Loucy (cell line): ENCODE results near the gene AHDC1.

Experiments used
- H2AFZ ChIP-seq: fragments of 200-600 bp; sonication (generic); 2 replicates; pipeline ENCODE4 v1.6.0; 2016; ENCODE audit warnings: antibody characterized with exemption, mild to moderate bottlenecking, low read length, moderate library complexity
- H3F3A ChIP-seq: fragments of 200-600 bp; 2 replicates; pipeline ENCODE4 v1.6.0; 2016; ENCODE audit warnings: antibody characterized with exemption, low read depth, mild to moderate bottlenecking
- H3K27me3 ChIP-seq: fragments of 200-600 bp; sonication (generic); 2 replicates; pipeline ENCODE4 v1.6.1; 2014; ENCODE audit warnings: low read length, mild to moderate bottlenecking; ENCODE audit not compliant: insufficient read depth, poor library complexity, severe bottlenecking
- H3K36me3 ChIP-seq: fragments of 200-600 bp; sonication (generic); 2 replicates; pipeline ENCODE4 v1.6.1; 2016; ENCODE audit warnings: low read length; ENCODE audit not compliant: insufficient read depth
- H3K4me1 ChIP-seq: fragments of 200-600 bp; sonication (generic); 2 replicates; pipeline ENCODE4 v1.5.1; 2014; ENCODE audit warnings: low read length, mild to moderate bottlenecking; ENCODE audit not compliant: insufficient read depth, poor library complexity, severe bottlenecking
- H3K4me2 ChIP-seq: fragments of 200-600 bp; sonication (generic); 2 replicates; pipeline ENCODE4 v1.6.0; 2014; ENCODE audit warnings: antibody characterized with exemption, low read length, low read depth, mild to moderate bottlenecking; ENCODE audit not compliant: poor library complexity, severe bottlenecking
- H3K4me3 ChIP-seq: fragments of 200-600 bp; sonication (generic); 2 replicates; pipeline ENCODE4 v1.5.1; 2014; ENCODE audit warnings: low read length, mild to moderate bottlenecking, mixed read lengths; ENCODE audit not compliant: poor library complexity, severe bottlenecking
- H3K79me2 ChIP-seq: fragments of 200-600 bp; sonication (generic); 2 replicates; pipeline ENCODE4 v1.6.1; 2014; ENCODE audit warnings: low read length; ENCODE audit not compliant: insufficient read depth
- H3K9ac ChIP-seq: fragments of 200-600 bp; sonication (generic); 2 replicates; pipeline ENCODE4 v1.6.0; 2014; ENCODE audit warnings: mild to moderate bottlenecking, low read depth, low read length, moderate library complexity; ENCODE audit not compliant: poor library complexity, severe bottlenecking
- H3K9me2 ChIP-seq: fragments of 200-600 bp; sonication (generic); replicated peaks from 2 replicates; pipeline ENCODE4 v1.6.1; 2016; ENCODE audit warnings: low read depth, low read length, mixed read lengths
- H3K9me3 ChIP-seq: fragments of 200-600 bp; sonication (generic); 2 replicates; pipeline ENCODE4 v1.6.1; 2014; ENCODE audit warnings: mild to moderate bottlenecking, antibody characterized with exemption, low read length, low read depth; ENCODE audit not compliant: insufficient read depth
- H4K20me1 ChIP-seq: fragments of 200-600 bp; sonication (generic); 2 replicates; pipeline ENCODE4 v1.6.0; 2014; ENCODE audit warnings: antibody characterized with exemption, low read length, mild to moderate bottlenecking; ENCODE audit not compliant: insufficient read depth, poor library complexity, severe bottlenecking
- CTCF ChIP-seq: fragments of 200-600 bp; sonication (generic); conservative IDR thresholded peaks from 2 replicates; pipeline ENCODE4 v1.5.1; 2014; ENCODE audit warnings: mild to moderate bottlenecking, antibody characterized with exemption, low read length
- EZH2phosphoT487 ChIP-seq: fragments of 200-600 bp; IDR thresholded peaks from 2 replicates; pipeline ENCODE4 v1.6.1; 2018; ENCODE audit warnings: antibody characterized with exemption, mild to moderate bottlenecking, moderate library complexity, borderline replicate concordance

The AHDC1 gene

GRCh38 chr1:27626031-27626935, 22.3 kb upstream of the AHDC1 start:
- Histone ChIP-seq H3K9me2 (no peaks in the 10 kb centered on the region), H3K4me2 (no peak overlapping the region), H3K27me3 (no peaks in the 10 kb centered on the region), H2AFZ (no peak overlapping the region), H4K20me1 (no peaks in the 10 kb centered on the region), H3K4me1 (peaks cover 73% of the 10 kb centered on the region), H3K79me2 (no peaks in the 10 kb centered on the region), H3K36me3 (no peaks in the 10 kb centered on the region), H3F3A (no peaks in the 10 kb centered on the region), H3K4me3 (no peak overlapping the region), H3K9ac (peak overlapping the region; percentile 38), H3K9me3 (no peaks in the 10 kb centered on the region)
- TF ChIP-seq CTCF (no peak), EZH2phosphoT487 (no peak)

- Histone ChIP-seq H3K9me2 (no peaks in the 10 kb centered on the region), H3K4me3 (peak overlapping the region; percentile 33), H2AFZ (peak overlapping the region; percentile 54; the same call in 1 of the 2 replicates), H3K36me3 (no peaks in the 10 kb centered on the region), H4K20me1 (no peaks in the 10 kb centered on the region), H3K9ac (peak overlapping the region; percentile 59), H3F3A (no peaks in the 10 kb centered on the region), H3K79me2 (no peaks in the 10 kb centered on the region), H3K27me3 (no peaks in the 10 kb centered on the region), H3K9me3 (no peaks in the 10 kb centered on the region), H3K4me1 (peaks cover 64% of the 10 kb centered on the region), H3K4me2 (peak overlapping the region; percentile 65)
- TF ChIP-seq EZH2phosphoT487 (no peak), CTCF (no peak)
Measured at GRCh38 chr1:27624467-27625178, 20.7 kb upstream of the AHDC1 start.

GRCh38 chr1:27623327-27624212, 19.6 kb upstream of the AHDC1 start:
- H3K4me1 ChIP-seq, result peaks cover 61% of the 10 kb centered on the region
- no peak overlapping the region for H2AFZ ChIP-seq
- peak overlapping the region; percentile 59 for H3K9ac ChIP-seq
- H3K79me2 ChIP-seq, result no peaks in the 10 kb centered on the region
- no peaks in the 10 kb centered on the region for H3K36me3 ChIP-seq
- no peaks in the 10 kb centered on the region for H3K9me2 ChIP-seq
- H3K4me2 ChIP-seq, result peak overlapping the region; percentile 65
- no peak for TF ChIP-seq CTCF
- no peak for TF ChIP-seq EZH2phosphoT487
- H4K20me1 ChIP-seq, result no peaks in the 10 kb centered on the region
- H3K9me3 ChIP-seq, result no peaks in the 10 kb centered on the region
- no peaks in the 10 kb centered on the region for H3K27me3 ChIP-seq
- no peaks in the 10 kb centered on the region for H3F3A ChIP-seq
- H3K4me3 ChIP-seq, result peak overlapping the region; percentile 40
